ENCODE data around the gene SHLD2. TPM values are rescaled to one million over a fixed set of nuclear protein-coding genes. Genes with fewer than 3 reads are reported as not detected.
"Not testable (repeated sequence)": the region's sequence is repeated elsewhere in the genome, so short reads cannot be mapped to it uniquely, and the experiment has no call there.

Gene SHLD2
- polyA plus RNA-seq, 1 experiment = 7.7 TPM

DNA sequence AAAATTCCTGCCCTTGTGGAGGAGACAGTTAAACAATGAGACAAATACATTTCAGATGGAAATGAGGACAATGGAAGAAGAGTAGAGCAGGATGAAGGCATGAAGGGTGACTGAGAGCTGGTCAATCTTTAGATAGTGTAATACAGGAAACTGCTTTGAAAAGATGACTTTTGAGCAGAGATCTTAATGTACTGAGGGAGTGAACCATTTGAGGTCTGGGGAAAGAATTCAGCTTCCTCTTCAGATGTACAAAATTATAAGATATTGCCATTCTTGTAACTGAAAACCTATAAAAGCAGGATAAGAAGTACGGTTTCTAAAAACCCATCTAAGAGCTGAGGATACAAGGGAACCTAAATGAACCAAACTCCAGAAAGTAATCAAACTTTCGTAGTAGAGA lies 38.9 kb downstream of the SHLD2 start:
- CTCF ChIA-PET; POLR2A ChIA-PET; H3K36me3 ChIP-seq (ENCODE audit: control insufficient read depth, insufficient read depth, low read length): not testable (repeated sequence)

DNA sequence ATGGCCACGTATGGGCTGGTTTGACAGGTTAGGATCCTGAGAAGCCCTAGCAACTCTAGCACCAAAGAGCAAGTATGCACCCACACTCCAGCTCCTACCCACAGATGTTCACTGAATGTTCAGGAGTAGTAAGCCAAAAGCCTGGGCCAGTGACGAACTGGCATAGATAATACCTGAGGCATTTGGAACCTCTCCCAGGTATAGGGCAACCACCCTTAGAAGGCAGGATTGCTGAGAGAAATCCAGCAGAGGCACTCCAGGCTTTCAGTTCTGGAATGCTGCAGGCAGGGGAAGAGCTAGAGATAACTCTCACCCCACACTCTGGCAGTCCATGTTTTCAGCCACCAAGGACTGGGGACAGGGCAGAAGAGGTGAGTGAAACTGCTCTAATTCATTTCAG lies 39.4 kb downstream of the SHLD2 start:
- CTCF ChIA-PET = interaction anchor here (0.7 kb wide), 1 partner anchor 195 kb away, joined by 3 read pairs; no protein-coding TSS in a partner anchor
- H3K36me3 ChIP-seq (ENCODE audit: control insufficient read depth, insufficient read depth, low read length); POLR2A ChIA-PET; H3K4me3 ChIP-seq (ENCODE audit: low read depth, low read length); DNase-seq (ENCODE audit: low read depth); H3K27me3 ChIP-seq (ENCODE audit: control insufficient read depth, insufficient read depth, low read length): not testable (repeated sequence)

More for the DNA sequence above, 38.9 kb downstream of the SHLD2 start:
- H3K27me3 ChIP-seq (ENCODE audit: control insufficient read depth, insufficient read depth, low read length); DNase-seq (ENCODE audit: low read depth); H3K4me3 ChIP-seq (ENCODE audit: low read depth, low read length): not testable (repeated sequence)

DNA sequence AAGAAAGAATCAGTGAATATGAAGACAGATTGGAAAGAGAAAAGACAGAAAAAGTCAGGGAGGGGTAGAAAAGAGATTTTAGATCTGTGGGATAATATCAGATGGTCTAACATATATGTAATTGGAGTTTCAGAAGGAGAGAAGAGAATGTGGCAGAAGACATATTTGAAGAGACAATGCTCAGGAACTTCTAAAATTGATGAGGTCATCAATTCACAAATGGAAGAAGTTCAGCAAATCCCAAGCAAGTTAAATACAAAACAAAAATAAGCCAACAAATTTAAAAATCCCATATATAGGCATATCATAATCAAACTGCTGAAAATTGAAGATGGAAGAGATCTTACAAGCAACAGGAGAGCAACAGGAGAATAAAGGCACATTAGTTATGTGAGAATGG lies 42.5 kb downstream of the SHLD2 start:
- POLR2A ChIA-PET = not testable (repeated sequence)

DNA sequence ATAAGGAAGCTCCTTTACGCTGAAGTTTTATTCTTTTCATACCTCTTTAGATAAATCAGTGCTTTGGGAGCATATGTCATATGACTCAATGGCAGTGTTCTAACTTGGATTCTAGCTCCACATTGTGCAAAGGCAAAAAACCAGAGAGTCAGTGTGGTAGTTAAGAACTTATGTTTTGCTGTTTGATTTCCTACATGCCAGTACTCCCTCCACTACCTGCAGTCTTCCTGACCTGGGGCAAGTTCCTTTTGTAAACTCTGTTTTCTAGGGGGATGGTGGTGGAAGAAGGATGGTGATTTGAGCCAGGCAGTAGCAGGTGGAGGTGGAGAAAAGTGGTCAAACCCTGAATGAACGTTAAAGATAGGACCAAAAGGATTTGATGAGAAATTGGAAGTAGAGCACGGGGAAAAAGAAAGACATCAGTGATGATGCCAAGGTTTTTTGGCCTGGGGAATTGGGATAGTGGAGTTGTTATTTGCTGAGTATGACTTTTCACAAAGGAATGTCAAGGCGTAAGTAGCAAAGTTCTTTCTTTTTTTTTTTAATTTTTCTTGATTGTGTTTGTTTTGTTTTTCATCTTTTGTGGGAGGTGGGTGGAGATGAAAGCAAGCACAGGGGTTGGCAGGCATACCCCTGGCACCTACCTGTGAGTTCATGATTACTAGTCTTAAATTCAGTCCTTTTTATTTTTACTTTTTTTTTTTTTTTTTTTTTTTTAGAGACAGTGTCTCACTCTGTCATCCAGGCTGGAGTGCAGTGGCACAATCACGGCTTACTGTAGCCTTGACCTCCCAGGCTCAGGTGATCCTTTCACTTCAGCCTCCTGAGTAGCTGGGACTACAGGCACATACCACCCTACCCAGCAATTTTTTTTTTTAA lies 47.5 kb downstream of the SHLD2 start:
- H3K4me3 ChIP-seq (ENCODE audit: low read depth, low read length); H3K36me3 ChIP-seq (ENCODE audit: control insufficient read depth, insufficient read depth, low read length); POLR2A ChIA-PET; H3K27me3 ChIP-seq (ENCODE audit: control insufficient read depth, insufficient read depth, low read length): not testable (repeated sequence)
- peak; percentile 9 for DNase-seq (ENCODE audit: low read depth)
- CTCF ChIA-PET = interaction anchor here (0.6 kb wide), 1 partner anchor 203 kb away, joined by 4 read pairs; no protein-coding TSS in a partner anchor

More for the DNA sequence above, 42.5 kb downstream of the SHLD2 start:
- H3K27me3 ChIP-seq (ENCODE audit: control insufficient read depth, insufficient read depth, low read length); H3K36me3 ChIP-seq (ENCODE audit: control insufficient read depth, insufficient read depth, low read length); DNase-seq (ENCODE audit: low read depth); H3K4me3 ChIP-seq (ENCODE audit: low read depth, low read length); CTCF ChIA-PET: not testable (repeated sequence)

DNA sequence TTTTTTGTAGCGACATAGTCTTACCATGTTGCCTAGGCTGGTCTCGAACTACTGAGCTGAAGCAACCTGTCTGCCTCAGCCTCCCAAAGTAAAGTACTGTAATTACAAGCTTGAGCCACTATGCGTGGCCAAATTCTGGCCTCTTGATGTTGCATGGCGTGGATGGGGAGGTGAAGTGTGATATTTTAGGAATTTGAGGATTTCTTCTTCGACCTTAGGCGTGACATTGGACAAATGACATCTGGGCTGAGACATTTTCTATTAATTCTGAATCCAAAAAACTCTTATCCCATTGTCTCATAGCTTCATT lies 48.1 kb downstream of the SHLD2 start:
- CTCF ChIA-PET = interaction anchor here (0.6 kb wide), 2 partner anchors 177 to 204 kb away, joined by 3 to 4 read pairs; no protein-coding TSS in a partner anchor
- DNase-seq (ENCODE audit: low read depth); POLR2A ChIA-PET; H3K4me3 ChIP-seq (ENCODE audit: low read depth, low read length); H3K27me3 ChIP-seq (ENCODE audit: control insufficient read depth, insufficient read depth, low read length); H3K36me3 ChIP-seq (ENCODE audit: control insufficient read depth, insufficient read depth, low read length): not testable (repeated sequence)

DNA sequence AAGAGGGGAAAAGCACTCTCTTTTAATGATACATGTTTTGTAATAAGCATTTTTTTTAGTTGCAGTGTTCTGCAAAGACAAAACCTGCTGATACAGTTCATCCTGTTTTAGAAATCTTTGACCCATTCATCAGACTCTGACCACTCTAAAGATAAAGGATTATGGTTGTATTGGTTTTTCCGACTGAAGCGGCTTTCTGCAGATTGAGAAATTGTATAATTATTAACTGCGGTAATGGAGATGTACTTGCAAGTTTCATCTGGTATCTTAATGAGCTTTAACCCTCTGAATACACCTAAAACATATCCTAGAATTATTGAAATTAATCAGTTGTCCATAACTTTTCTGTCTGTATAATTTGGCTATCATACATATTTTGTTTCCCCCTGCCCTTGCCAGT lies 50.6 kb downstream of the SHLD2 start:
- CTCF ChIA-PET = interaction anchor here (0.7 kb wide), 1 partner anchor 1276 kb away, joined by 3 read pairs; no protein-coding TSS in a partner anchor
- H3K36me3 ChIP-seq (ENCODE audit: control insufficient read depth, insufficient read depth, low read length); H3K4me3 ChIP-seq (ENCODE audit: low read depth, low read length); DNase-seq (ENCODE audit: low read depth); POLR2A ChIA-PET; H3K27me3 ChIP-seq (ENCODE audit: control insufficient read depth, insufficient read depth, low read length): not testable (repeated sequence)

DNA sequence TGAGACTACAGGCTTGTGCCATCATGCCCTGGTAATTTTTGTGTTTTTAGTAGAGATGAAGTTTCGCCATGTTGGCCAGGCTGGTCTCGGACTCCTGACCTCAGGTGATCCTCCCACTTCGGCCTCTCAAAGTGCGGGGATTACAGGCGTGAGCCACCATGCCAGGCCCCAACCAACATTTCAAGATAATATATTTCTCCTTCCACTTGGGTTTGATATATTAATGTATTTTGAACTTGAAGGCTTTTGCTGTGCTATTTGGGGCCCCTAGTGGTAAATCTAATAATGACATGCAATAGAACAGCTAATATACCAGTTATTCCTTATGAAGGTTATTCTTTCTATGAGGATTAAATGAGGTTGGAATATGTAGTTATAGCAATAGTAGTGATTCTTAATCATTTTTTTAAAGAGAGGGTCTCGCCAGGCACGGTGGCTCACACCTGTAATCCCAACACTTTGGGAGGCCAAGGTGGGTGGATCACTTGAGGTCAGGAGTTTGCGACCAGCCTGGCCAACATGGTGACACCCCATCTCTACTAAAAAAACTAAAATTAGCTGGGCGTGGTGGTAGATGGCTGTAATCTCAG lies 54.1 kb downstream of the SHLD2 start:
- H3K36me3 ChIP-seq (ENCODE audit: control insufficient read depth, insufficient read depth, low read length); H3K4me3 ChIP-seq (ENCODE audit: low read depth, low read length); POLR2A ChIA-PET; H3K27me3 ChIP-seq (ENCODE audit: control insufficient read depth, insufficient read depth, low read length); DNase-seq (ENCODE audit: low read depth): not testable (repeated sequence)
- TF ChIP-seq, protein P1, sequence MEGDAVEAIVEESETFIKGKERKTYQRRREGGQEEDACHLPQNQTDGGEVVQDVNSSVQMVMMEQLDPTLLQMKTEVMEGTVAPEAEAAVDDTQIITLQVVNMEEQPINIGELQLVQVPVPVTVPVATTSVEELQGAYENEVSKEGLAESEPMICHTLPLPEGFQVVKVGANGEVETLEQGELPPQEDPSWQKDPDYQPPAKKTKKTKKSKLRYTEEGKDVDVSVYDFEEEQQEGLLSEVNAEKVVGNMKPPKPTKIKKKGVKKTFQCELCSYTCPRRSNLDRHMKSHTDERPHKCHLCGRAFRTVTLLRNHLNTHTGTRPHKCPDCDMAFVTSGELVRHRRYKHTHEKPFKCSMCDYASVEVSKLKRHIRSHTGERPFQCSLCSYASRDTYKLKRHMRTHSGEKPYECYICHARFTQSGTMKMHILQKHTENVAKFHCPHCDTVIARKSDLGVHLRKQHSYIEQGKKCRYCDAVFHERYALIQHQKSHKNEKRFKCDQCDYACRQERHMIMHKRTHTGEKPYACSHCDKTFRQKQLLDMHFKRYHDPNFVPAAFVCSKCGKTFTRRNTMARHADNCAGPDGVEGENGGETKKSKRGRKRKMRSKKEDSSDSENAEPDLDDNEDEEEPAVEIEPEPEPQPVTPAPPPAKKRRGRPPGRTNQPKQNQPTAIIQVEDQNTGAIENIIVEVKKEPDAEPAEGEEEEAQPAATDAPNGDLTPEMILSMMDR (IDR thresholded peaks at IDR 0.05; ENCODE audit: insufficient read depth, low read depth, low read length) = peak; percentile 27; the same call in 1 of the 2 replicates
- CTCF ChIA-PET = interaction anchor here (0.7 to 1.0 kb wide), 3 partner anchors 179 to 195 kb away, joined by 3 read pairs; partner anchors contain the start of gene ADIRF

DNA sequence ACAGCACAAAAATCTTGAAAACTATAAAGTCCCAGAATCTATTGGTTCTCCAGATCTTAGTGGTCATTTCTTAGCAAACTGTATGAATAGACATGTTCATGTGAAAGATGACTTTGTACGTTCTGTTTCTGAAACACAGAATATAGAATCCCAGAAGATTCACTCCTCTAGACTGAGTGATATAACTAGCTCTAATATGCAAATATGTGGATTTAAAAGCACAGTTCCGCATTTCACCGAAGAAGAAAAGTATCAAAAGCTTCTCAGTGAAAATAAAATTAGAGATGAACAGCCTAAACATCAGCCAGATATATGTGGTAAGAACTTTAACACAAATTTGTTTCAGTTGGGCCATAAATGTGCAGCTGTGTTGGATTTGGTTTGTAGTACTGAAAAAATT lies 56.5 kb downstream of the SHLD2 start:
- H3K4me3 ChIP-seq (ENCODE audit: low read depth, low read length); H3K27me3 ChIP-seq (ENCODE audit: control insufficient read depth, insufficient read depth, low read length); DNase-seq (ENCODE audit: low read depth); CTCF ChIA-PET; H3K36me3 ChIP-seq (ENCODE audit: control insufficient read depth, insufficient read depth, low read length); POLR2A ChIA-PET: not testable (repeated sequence)

DNA sequence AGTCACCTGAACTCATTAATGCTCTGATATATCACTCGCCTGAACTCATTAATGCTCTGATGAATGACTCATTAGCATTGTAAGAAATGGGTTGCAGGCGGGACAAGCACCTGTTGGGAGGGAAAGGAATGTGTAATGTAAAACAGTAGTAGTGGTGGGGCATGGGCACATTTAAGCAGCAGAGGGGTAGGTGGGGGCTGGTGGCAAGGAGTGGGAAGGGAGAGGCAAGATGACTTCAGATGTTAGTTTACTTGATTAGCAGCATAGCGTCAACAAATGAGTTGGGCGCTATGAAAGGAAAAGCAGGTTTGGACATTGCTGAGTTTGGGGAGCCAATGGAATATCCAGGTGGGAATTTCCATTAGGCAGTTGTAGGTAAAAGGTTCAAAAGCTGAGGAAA lies 61.8 kb downstream of the SHLD2 start:
- DNase-seq (ENCODE audit: low read depth); H3K4me3 ChIP-seq (ENCODE audit: low read depth, low read length); H3K27me3 ChIP-seq (ENCODE audit: control insufficient read depth, insufficient read depth, low read length); CTCF ChIA-PET; POLR2A ChIA-PET; H3K36me3 ChIP-seq (ENCODE audit: control insufficient read depth, insufficient read depth, low read length): not testable (repeated sequence)

DNA sequence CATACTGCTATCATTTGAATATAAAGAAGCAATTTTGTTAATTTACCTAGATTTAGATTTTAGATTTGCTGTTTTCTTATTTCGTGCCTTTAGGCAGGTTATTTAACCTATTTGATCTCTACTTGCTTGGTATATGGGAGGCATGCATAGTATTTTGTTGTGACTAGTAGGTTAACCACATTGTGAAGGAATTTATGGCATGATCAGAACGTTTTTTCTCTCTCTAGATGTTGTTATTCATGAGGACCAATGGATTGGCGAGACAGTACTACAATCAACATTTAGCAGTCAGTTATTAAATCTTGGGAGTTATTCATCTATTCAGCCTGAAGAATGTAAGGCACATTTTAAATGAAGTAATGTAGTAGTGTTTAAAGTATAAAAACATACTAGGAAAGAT lies 62.8 kb downstream of the SHLD2 start:
- DNase-seq (ENCODE audit: low read depth) = peak; percentile 17
- H3K36me3 ChIP-seq (ENCODE audit: control insufficient read depth, insufficient read depth, low read length); POLR2A ChIA-PET; H3K27me3 ChIP-seq (ENCODE audit: control insufficient read depth, insufficient read depth, low read length); H3K4me3 ChIP-seq (ENCODE audit: low read depth, low read length); CTCF ChIA-PET: not testable (repeated sequence)

DNA sequence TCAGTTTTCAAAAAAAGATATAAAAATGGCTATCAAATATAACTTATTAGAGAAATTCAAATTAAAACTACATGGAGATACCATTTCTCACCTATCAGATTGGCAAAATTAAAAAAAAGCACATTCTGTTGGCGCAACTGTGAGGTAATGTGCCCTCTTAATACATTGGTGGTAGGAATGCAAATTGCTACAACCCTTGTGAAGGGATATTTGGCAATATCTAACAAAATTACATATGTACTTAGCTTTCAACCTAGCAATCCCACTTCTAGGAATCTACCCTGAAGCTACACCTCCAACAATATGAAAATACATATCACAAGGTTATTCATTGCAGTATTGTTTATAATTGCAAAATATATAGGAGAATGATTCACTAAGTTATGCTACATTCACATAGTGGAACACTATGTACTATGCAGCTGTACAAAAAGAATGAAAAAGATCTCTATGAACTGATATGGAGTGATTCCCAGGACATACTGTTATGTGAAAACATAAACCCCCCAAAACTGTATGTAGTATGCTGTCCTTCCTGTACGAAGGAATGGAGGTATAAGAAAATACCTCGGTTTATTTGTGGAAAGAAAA lies 67.8 kb downstream of the SHLD2 start:
- POLR2A ChIA-PET; H3K27me3 ChIP-seq (ENCODE audit: control insufficient read depth, insufficient read depth, low read length); DNase-seq (ENCODE audit: low read depth); CTCF ChIA-PET; H3K4me3 ChIP-seq (ENCODE audit: low read depth, low read length); H3K36me3 ChIP-seq (ENCODE audit: control insufficient read depth, insufficient read depth, low read length): not testable (repeated sequence)

DNA sequence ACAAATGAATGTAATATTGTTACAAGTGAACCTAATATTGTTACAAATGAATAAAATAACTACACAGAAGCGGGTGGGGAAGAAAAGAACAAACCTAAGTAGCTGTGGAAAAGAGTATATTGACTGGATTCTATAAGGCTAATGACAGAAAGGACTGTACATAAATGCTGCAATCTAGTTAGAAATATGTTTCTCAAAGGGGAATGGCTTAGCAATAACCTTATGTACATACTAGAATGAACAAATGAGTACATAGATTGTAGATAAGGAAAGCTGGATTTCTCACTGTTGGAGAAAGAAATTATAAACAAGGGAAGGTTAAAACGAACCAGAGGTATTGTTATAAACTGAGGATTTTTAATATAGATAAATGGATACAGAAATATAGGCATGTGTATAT lies 68.4 kb downstream of the SHLD2 start:
- H3K4me3 ChIP-seq (ENCODE audit: low read depth, low read length); POLR2A ChIA-PET; DNase-seq (ENCODE audit: low read depth); H3K36me3 ChIP-seq (ENCODE audit: control insufficient read depth, insufficient read depth, low read length); CTCF ChIA-PET; H3K27me3 ChIP-seq (ENCODE audit: control insufficient read depth, insufficient read depth, low read length): not testable (repeated sequence)

All from BJ (cell line).